Adipose tissue (tissue), 3 donors: ENCODE results near the gene S100A9. TPM values are rescaled to one million over a fixed set of nuclear protein-coding genes. Genes with fewer than 3 reads are reported as not detected.
"Not testable (repeated sequence)": the region's sequence is repeated elsewhere in the genome, so short reads cannot be mapped to it uniquely, and the experiment has no call there.

Experiments used
- H3K27ac ChIP-seq: one replicate; pipeline ENCODE4 v1.5.1; 2013; ENCODE audit warnings: low read depth, low read length
- WGBS, 3 donors: extraction: QIAGEN DNeasy Blood & Tissue Kit; methylation state at CpG; one replicate each; pipeline ENCODE4 v1.1.7; 2013; 5-methylcytosine and 5-hydroxymethylcytosine counted together
- polyA plus RNA-seq, 3 donors: library from polyadenylated mRNA; stranded (reverse); fragments of 200-250 nt; gene quantifications; one replicate each; pipeline ENCODE4 v1.2.3, GENCODE V29; 2013
- donor health status: healthy with polysubstance abuse.
- donor health status: Bipolar disorder and iron deficiency.
- donor health status: healthy.

Gene S100A9
- 1,000 to 10,000 TPM in 2 of 3 donors, 100 to 1,000 TPM in 1; 139 to 5,641 (median 2,681) TPM for polyA plus RNA-seq

- 54 to 77% (median 64%) methylated on average over 11 of the region's 11 CpGs for WGBS, 3 donors
- no peak within 1 kb of the TSS for H3K27ac ChIP-seq
Measured at GRCh38 chr1:153357853-153358690, at the start of gene S100A9. Gene S100A9, plus strand, starts transcription at chr1:153357854. Its CDS starts 430 bp downstream, at chr1:153358284.

- H3K27ac ChIP-seq, result no peak overlapping the region
- WGBS, 3 donors, result 73 to 74% (median 73%) methylated on average over 2 of the region's 2 CpGs
Measured at GRCh38 chr1:153308540-153308939, 49.1 kb upstream of the S100A9 start.

GRCh38 chr1:153309441-153309840 lies 48.2 kb upstream of the S100A9 start:
- H3K27ac ChIP-seq, result no peak overlapping the region
- 43 to 84% (median 77%) methylated on average over 2 of the region's 2 CpGs for WGBS, 3 donors

DNA sequence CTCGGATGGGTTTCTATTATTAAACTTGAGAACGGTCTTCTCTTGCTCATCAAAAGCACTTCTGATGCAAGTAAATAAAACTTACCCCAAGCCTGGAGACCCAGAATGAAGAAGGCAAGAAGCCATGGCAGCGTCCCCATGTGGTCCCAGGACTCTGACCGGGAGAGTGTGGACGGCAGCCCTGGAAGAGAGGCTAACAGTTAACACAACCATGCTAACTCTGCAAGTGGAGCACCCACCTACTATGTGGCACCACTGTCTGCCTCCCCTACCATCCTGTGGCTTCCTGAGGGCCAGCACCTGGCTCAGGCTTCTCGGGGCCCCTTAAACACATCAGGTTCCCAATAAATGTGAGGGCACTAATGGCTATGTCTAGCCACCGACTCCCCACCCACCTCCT lies 47.1 kb upstream of the S100A9 start:
- H3K27ac ChIP-seq, result no peak overlapping the region
- 70 to 76% (median 71%) methylated on average over 7 of the region's 7 CpGs for WGBS, 3 donors

DNA sequence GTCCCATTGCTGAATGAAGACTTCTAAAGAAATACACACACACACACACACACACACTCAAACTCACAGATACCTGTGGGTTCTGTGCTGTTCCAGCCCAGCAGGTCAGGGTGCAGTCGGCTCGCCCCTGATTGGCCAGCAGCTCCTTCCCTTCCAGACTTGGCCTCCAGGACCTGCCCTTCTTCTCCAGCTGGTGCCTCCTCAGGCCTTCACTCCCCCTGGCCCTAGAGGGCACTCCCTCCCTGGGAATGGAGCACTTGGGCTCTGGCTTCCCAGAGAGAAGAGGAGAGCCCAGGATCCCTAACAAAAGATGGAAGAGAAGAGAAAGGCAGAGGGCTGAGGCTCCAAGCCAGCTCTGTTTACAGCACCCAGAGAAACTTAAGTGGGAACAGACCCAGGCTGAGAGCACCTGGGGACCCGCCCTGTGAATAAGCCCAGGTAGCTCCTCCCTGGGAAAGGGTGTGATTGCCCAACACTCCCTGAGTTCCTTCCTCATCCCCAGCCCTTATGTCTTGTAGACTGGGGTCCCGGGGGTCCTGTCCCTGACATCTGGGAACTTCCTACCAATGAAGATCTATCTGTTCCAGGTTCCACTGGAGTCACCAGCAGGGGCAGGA lies 45.0 kb upstream of the S100A9 start, which contains the start of gene PGLYRP3:
TSS of gene PGLYRP3 (minus strand) at position 383 of the 617 bp plus-strand sequence. CDS start 2,287 bp downstream, outside the sequence.
- no peak within 1 kb of the TSS for H3K27ac ChIP-seq
- 61 to 81% (median 76%) methylated on average over 4 of the region's 4 CpGs for WGBS, 3 donors

DNA sequence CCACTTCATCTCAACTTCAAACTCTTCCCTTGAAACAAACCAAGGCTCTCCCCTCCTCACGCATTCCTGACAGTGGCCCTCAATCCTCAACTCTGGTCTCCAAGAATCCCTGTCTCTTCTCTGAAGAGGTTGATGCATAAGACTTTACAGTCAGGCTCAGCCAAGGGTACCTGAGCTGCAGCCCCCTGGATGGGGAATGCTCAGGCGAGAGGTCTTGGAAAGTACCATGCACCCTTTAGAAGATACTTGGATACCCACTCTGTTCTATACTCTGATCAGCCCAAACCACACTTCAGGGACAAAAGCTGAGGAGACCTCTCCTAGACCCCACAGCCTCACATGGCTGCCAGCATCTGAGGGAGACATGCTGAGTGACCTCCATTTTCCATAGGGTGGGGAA lies 44.4 kb upstream of the S100A9 start:
- no peak overlapping the region for H3K27ac ChIP-seq
- 83 to 94% (median 92%) methylated on average over 2 of the region's 2 CpGs for WGBS, 3 donors

- H3K27ac ChIP-seq, result not testable (repeated sequence)
Measured at GRCh38 chr1:153314388-153314787, 43.3 kb upstream of the S100A9 start.

- H3K27ac ChIP-seq, result not testable (repeated sequence)
Measured at GRCh38 chr1:153316013-153316412, 41.6 kb upstream of the S100A9 start.

DNA sequence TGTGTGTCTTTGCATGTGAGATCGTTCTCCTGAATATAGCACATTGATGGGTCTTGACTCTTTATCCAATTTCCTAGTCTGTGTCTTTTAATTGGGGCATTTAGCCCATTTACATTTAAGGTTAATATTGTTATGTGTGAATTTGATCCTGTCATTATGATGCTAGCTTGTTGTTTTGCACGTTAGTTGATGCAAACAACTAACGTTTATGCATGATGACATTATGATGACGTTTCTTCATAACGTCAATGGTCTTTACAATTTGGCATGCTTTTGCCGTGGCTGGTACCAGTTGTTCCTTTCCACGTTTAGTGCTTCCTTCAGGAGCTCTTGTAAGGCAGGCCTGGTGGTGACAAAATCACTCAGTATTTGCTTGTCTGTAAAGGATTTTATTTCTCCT lies 39.5 kb upstream of the S100A9 start:
- WGBS, 3 donors, result 74 to 89% (median 79%) methylated on average over 7 of the region's 7 CpGs
- H3K27ac ChIP-seq, result not testable (repeated sequence)

GRCh38 chr1:153322568-153322967 lies 35.1 kb upstream of the S100A9 start:
- 0 to 39% (median 0%) methylated on average over 1 of the region's 1 CpG for WGBS, 3 donors
- no peak overlapping the region for H3K27ac ChIP-seq

GRCh38 chr1:153324912-153325311 lies 32.7 kb upstream of the S100A9 start:
- H3K27ac ChIP-seq, result no peak overlapping the region

- no peak overlapping the region for H3K27ac ChIP-seq
- 85 to 91% (median 91%) methylated on average over 1 of the region's 1 CpG for WGBS, 3 donors
Measured at GRCh38 chr1:153333902-153334301, 23.8 kb upstream of the S100A9 start.

GRCh38 chr1:153336650-153337049 lies 21.0 kb upstream of the S100A9 start:
- H3K27ac ChIP-seq, result no peak overlapping the region

- no peak overlapping the region for H3K27ac ChIP-seq
- whole genome bisulfite sequencing, 3 donors, result 50 to 75% (median 75%) methylated on average over 8 of the region's 8 CpGs
Measured at GRCh38 chr1:153337980-153338853, 19.4 kb upstream of the S100A9 start.

GRCh38 chr1:153339802-153340201 lies 17.9 kb upstream of the S100A9 start:
- WGBS, 3 donors, result 44 to 59% (median 48%) methylated on average over 6 of the region's 6 CpGs
- H3K27ac ChIP-seq, result no peak overlapping the region

DNA sequence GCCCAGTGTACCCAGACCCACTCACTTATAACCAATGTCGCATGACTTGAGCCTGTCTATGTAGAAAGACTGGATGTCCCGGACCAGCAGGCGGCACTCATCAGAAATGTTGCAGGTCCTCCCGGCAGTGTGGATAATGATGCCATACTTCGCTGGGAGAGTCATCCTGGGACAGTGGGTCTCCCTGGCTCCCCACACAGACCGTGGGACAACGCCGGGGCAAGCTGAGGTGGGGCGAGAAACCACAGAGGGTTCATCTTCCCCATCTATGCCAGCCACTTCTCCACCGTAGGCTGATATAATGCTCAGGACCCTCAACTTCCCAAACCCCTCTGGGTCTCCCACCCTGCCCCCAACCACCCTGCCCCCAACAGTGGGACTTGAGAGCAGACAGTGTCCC lies 17.3 kb upstream of the S100A9 start:
- 76 to 90% (median 86%) methylated on average over 10 of the region's 10 CpGs for WGBS, 3 donors
- no peak overlapping the region for H3K27ac ChIP-seq

- H3K27ac ChIP-seq, result no peak overlapping the region
- WGBS, 3 donors, result 85 to 96% (median 90%) methylated on average over 4 of the region's 4 CpGs
Measured at GRCh38 chr1:153341431-153341934, 16.2 kb upstream of the S100A9 start.

DNA sequence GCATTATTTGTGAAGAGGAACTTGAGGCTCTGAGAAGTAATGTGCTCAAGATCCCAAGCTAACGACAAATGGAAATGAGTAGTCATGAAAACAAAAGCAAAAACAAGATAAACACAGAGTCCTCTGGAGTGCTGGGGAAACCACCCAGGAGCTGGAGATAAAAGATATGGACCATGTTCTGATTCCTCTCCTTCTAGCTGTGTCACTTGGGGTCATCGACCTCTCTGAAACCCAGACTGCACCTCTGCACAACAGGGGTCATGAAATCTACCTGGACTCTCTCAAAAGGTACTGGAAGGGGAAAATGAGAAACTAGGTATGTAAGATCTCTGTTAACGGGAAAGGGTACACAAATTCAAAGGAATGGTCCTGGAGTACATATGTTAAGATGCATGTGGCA lies 15.5 kb upstream of the S100A9 start:
- H3K27ac ChIP-seq, result no peak overlapping the region
- 73 to 79% (median 74%) methylated on average over 3 of the region's 3 CpGs for WGBS, 3 donors
